ENCODE measurements around the gene PRELID2.

Gene PRELID2

GRCh38 chr5:145793574-145793973 lies 41.6 kb downstream of the PRELID2 start:
- no peak for DNase-seq (ENCODE audit: low spot score)

- DNase-seq (ENCODE audit: low spot score): no peak
Observed at GRCh38 chr5:145792840-145793239, 42.3 kb downstream of the PRELID2 start.

DNA sequence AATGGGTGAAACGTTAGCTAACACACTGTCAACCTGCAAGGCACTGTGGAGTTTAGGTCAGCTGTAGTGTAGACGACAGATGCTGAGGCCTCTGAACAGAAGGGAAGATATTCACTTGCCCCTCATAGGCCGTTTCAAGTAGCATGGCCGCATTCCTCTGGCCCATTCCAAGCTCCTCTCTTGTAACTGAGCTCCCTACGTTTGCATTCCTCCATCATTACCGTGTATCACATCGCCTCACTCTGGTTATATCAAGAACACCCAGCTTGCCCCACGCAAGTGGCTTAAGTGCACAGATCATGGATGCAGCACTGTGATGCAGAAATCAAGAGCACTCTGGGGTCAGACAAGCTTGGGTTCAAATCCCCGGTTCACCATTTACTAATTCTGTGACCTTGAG lies 43.3 kb downstream of the PRELID2 start:
- DNase-seq (ENCODE audit: low spot score): no peak

DNA sequence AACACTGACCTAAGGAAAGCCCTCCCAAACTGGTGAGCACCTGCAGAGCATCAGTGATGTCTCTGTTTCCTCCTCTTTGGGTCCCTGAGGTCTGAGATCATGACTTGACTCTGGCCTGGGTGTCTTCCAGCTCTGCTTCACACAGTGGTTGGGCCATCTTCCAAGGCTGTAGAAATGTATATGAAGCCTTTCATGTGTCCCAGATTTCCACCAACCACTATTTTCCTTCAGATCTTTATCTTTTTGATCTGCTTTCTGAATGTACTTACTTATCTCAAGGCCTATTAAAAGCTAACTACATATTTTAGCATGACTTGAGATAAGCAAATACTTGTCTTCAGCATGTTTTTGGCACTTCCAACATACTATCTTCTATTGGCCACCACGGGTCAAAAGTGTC lies 47.1 kb downstream of the PRELID2 start:
- DNase-seq (ENCODE audit: low spot score): no peak

DNA sequence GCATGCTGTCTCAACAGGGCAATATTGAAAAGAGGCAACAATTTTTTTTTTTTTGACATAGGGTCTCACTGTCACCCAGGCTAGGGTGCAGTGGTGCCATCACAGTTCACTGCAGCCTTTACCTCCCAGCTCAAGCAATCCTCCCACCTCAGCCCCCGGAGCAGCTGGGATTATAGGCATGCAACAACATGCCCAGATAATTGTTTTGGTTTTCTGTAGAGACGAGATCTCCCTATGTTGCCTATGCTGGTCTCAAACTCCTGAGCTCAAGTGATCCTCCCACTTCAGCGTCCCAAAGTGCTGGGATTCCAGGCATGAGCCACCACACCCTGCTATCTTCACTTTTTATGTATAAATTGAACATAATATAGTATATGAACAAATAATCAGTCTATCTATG lies 47.6 kb downstream of the PRELID2 start:
- no peak for DNase-seq (ENCODE audit: low spot score)

GRCh38 chr5:145787001-145787400 lies 48.1 kb downstream of the PRELID2 start:
- DNase-seq (ENCODE audit: low spot score): no peak

DNA sequence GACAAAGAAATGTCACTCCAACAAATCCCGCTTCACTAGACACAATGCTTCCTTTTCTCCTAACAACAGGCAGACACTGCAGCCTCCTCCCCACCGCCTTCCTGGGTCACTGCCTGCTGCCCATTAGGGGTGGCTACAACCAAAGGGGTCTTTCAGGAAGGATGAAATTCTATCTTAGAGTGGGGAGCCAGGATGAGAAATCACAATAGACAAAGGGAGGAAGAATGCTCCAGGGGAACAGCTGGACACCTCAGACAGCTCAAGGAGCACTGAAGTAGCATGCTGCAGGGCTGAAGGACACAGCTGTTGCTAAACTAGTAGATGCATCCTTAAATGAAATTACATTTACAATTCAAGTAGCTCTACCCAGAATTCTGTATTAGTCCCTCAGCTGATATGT lies 54.2 kb downstream of the PRELID2 start:
- DNase-seq (ENCODE audit: low spot score): peak; percentile 8

- DNase-seq (ENCODE audit: low spot score): no peak
Observed at GRCh38 chr5:145778144-145778900, 56.8 kb downstream of the PRELID2 start.

DNA sequence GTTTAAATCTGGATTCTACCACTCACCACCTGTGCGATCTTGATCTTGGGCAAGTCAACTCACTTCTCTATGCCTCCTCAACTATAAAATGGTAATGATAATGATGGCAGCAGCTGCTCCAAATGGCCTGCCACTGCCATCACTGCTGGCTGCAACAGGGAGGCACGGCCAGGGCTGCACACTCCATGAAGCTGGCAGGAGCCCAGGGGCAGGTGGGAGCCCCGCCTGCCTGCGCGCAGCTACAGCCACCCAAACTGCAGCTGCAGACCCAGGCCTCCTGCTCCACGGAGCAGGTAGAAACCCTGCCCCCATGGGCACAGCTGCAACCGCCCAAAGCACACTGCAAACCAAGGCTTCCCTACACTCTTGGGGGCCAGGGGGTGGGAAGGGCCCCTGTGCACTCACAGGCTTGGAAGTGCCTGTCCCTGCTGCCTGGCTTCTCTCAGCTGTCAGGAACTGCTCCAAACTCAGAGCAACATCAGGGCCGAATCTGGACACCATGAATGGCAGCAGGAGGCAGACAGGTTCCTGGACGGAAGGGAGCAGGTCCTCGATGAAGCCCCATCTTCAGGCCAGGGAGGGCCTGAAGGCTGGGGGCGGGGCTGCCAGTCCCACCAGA lies 57.6 kb downstream of the PRELID2 start:
- no peak for DNase-seq (ENCODE audit: low spot score)

- no peak for DNase-seq (ENCODE audit: low spot score)
Observed at GRCh38 chr5:145776886-145777285, 58.3 kb downstream of the PRELID2 start.

DNA sequence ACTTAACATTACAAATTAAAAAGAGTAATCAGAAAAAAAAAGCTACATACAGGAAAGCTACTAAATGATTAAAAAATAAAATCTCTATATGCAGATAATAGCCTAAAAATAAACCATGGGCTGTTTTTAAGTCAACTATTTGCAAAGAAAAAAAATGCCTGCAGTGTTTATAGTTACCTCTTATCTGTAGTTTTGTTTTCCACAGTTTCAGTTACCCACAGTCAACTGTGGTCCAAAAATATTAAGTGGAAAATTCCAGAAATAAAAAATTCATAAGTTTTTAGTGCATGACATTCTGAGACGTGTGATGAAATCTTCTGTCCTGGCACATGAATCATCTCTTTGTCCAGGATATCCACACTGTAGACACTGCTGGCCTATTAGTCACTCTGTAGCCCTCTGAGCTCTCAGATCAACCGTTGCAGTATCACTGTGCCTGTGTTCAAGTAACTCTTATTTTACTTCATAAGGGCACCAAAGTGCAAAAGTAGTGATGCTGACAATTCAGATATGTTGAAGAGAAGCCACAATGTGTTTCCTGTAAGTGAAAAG lies 59.2 kb downstream of the PRELID2 start:
- peak; percentile 48 for DNase-seq (ENCODE audit: low spot score)

GRCh38 chr5:145775411-145775810 lies 59.7 kb downstream of the PRELID2 start:
- no peak for DNase-seq (ENCODE audit: low spot score)

GRCh38 chr5:145774442-145774841 lies 60.7 kb downstream of the PRELID2 start:
- DNase-seq (ENCODE audit: low spot score): no peak

GRCh38 chr5:145772466-145772865 lies 62.7 kb downstream of the PRELID2 start:
- DNase-seq (ENCODE audit: low spot score): no peak

DNA sequence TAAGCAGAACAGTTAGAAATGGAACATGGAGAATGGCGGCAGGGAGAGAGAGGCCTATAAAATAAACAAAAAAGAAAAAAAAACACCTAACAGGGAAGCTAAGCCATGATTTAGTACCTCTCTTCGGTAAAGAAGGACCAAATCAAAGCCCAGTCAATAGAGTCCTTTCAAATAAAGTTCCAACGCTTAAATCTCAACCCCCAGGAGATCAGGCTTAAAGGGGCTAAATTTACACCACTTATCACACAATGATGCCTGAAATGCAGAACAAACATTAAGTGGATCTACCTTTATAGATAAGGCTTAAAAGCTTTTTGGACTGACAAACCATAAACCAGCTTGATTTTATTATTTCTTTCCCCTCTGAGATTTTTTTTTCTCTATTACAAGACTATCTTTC lies 66.3 kb downstream of the PRELID2 start:
- no peak for DNase-seq (ENCODE audit: low spot score)

- DNase-seq (ENCODE audit: low spot score): no peak
Observed at GRCh38 chr5:145764325-145764724, 70.8 kb downstream of the PRELID2 start.

- DNase-seq (ENCODE audit: low spot score): no peak
Observed at GRCh38 chr5:145762833-145763232, 72.3 kb downstream of the PRELID2 start.

DNA sequence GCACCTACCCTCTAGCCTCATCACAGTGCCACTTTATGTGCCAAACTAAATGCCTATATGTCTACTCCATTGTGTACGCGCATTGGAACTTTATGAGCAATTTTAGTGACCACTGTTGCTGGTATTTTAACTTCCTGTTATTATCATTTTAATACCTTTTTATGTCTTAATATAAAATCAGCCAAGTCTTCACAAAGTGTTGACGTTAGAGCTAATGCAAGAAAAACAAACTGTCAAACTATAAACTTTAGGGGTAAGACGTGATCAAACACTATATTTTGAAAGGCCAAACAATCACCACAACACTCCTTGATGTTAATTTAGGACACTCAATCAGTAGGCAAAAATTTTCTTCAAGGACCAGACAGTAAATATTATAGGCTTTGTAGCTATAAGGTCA lies 73.9 kb downstream of the PRELID2 start:
- no peak for DNase-seq (ENCODE audit: low spot score)

GRCh38 chr5:145760660-145761059 lies 74.5 kb downstream of the PRELID2 start:
- no peak for DNase-seq (ENCODE audit: low spot score)

DNA sequence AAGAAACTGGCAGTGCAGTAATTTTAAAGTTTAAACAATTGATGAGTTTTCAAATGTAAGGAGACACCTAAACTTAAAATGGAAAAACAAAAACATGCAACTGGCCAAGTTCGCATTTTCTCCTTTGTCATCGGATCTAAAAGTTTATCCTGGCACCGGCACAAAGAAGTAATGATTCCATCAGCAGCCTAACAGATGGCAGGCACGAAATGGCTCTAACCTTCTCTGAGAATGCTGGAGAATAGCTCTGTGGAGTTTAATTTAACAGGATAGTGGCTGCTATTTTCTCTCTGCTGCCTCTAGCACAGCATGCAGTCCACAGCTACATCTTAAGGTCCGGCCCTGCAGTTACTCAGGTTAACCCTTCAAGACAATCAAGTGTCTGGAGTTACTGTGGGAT lies 82.2 kb downstream of the PRELID2 start:
- DNase-seq (ENCODE audit: low spot score): no peak

DNA sequence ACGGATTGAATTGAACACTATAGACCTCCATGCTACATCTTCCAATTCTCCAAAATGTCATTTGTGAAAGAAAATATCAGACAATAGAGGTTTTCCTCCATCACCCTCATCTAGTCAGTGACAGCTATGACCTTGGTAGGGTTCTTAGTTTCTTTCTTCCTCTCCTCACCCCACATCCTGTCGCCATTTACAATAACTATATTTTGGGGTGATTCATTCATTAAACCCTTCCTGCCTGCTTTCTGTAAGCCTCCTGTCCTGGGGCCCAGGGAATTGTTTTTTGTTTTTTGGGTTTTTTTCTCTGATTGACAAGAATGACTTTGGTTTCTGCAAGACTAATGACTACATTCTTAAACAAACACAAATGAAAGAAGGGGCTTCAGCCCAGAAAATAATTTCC lies 82.6 kb downstream of the PRELID2 start:
- DNase-seq (ENCODE audit: low spot score): no peak

- DNase-seq (ENCODE audit: low spot score): no peak
Observed at GRCh38 chr5:145750199-145750598, 84.9 kb downstream of the PRELID2 start.

GRCh38 chr5:145743396-145744061 lies 91.6 kb downstream of the PRELID2 start:
- no peak for DNase-seq (ENCODE audit: low spot score)

Data from pons (tissue), 1 donor.